COLO668 (cell line): ENCODE data around the gene JAG2.

Experiments used
- DNase-seq: peaks from one replicate; lab custom pipeline; 2025; ENCODE audit not compliant: unreplicated experiment; lab: John Stamatoyannopoulos, UW

The JAG2 gene

GRCh38 chr14:105151838-105152793 is 16.5 kb downstream of the JAG2 start:
- DNase-seq = no peak

GRCh38 chr14:105151084-105151837 is 17.3 kb downstream of the JAG2 start:
- no peak for DNase-seq

DNA sequence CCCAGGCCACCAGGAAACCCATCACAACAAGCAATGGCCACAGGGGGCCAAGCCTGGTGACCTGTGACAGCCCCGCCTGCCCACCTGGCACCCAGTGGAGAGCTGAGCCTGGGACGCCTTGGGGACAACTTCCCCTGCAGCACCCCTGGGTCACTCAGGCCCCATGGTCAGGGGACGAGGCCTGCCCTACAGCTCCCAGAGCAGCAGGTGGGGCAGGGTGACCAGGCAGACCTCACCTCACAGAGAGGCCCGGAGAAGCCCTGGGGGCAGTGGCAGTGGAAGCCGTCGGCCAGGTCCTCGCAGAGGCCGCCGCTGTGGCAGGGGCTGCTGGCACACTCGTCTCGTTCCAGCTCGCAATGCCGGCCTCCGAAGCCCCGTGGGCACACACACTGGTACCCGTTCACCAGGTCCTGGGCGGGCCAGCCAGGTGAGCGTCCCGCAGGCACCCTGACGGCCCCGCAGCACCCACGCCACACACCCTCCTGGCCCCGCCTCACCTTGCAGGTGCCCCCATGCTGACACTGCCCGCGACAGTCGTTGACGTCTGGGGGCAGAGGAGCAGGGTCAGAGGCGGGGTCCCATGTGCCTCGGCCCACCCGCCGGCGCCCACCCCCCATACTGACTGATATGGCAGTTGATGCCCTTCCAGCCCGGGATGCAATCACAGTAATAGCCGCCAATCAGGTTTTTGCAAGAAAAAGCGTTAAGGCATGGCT is 18.1 kb downstream of the JAG2 start:
- no peak for DNase-seq

GRCh38 chr14:105150026-105150367 is 18.6 kb downstream of the JAG2 start:
- no peak for DNase-seq

- DNase-seq = no peak
Measured at GRCh38 chr14:105149146-105149781, 19.3 kb downstream of the JAG2 start.

- DNase-seq = no peak
Measured at GRCh38 chr14:105148604-105149145, 19.9 kb downstream of the JAG2 start.

- DNase-seq = no peak
Measured at GRCh38 chr14:105147671-105148603, 20.6 kb downstream of the JAG2 start.

GRCh38 chr14:105146976-105147635 is 21.5 kb downstream of the JAG2 start:
- no peak for DNase-seq

- DNase-seq = no peak
Measured at GRCh38 chr14:105146181-105146975, 22.2 kb downstream of the JAG2 start.

DNA sequence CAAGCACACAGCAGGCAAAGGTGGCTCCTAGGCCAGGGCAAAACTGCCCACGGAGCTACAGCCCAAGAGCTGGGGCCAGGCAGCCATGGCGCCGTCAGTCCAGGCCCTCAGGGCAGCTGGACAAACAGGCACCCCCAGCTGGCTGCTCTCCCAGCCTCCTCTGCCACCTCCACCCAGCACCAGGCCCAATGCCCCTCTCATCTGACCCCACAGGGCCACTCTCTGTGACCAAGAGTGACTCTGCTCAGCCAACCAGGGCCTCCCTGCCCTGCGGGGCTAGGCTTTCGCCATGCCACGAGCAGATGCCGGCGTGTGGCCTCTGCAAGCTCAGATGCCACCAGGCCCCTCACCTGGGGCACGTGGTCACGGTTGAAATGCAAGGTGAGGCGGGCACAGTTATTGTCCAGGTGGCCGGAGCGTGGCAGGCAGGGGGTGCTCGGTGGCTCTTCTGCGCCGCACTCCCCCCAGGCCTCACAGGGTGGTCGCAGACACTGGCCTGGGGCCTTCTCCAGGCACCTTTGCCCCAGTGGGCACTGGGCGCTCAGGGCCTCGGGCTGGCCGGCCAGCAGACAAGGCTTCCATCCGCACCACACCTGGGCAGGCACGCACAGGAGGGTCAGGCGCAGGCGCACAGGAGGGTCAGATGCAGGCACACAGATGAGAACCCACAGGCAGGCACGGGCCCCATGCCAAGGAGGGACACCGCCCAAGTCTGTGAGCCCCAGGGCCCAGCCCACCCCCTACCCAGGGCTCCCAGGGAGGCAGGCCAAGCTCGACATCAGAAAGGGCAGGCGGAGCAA is 23.0 kb downstream of the JAG2 start:
- DNase-seq = no peak

DNA sequence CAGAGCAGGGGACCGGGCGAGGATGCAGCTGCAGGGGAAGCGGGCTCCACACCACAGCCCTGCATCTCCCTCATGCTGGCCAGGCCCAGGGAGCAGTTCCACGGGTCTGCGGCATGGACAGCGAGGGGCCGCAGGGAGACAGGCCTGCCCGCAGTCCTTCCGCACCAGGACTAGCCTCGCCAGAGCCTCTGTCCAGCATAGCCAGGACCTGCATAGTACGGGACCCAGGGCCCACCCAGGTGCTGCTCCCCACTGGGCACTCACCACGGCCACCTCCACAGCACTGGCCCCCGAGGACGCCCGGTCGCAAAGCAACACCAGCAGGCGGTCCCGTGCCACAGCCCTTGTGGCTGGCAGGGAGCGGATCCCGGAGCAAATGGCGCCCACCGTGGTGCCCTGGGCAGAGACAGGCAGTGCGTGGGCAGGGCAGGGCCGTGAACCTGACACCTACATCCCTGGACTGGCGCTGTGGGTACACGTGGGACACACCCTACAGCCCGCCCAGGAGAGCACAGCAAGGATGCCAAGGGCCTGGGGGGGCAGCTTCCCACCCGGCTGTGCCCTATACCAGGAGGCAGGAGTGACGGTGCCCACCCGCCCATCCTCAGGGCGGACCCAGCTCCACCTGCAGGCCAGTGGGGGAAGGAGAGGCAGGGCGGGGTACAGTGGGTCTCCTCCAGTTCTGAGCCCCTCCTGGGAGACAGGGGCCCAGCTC is 23.8 kb downstream of the JAG2 start:
- DNase-seq = no peak

GRCh38 chr14:105144026-105144665 is 24.4 kb downstream of the JAG2 start:
- no peak for DNase-seq

DNA sequence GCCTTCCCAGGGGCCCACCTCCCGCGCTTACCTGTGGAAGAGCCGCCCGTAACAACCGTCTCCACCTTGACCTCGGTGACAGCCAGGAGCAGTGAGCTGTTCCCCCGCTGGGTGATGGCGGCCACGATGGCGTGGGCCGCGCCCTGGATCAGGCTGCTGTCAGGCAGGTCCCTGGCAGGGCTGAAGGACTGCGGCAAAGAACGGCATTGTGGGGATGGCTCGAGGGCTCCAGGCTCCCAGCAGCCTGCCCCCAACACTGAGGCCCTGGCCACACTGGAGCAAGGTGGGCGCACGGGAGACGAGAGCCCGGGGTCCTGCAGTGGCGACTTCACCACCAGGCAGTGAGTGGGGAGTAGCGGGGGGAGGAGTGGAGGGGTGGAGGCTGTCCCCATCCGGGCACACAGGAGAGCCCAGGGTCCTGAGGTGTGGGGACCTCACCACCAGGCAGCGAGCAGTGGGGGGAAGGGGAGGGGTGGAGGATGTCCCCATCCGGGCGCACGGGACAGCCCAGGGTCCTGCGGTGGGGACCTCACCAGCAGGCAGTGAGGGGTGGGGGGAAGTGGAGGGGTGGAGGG is 25.0 kb downstream of the JAG2 start:
- no peak for DNase-seq

- no peak for DNase-seq
Measured at GRCh38 chr14:105142651-105143450, 25.7 kb downstream of the JAG2 start.
